Endothelial cell (in vitro differentiated cells): ENCODE data around the gene GPR158. TPM values are rescaled to one million over a fixed set of nuclear protein-coding genes. Genes with fewer than 3 reads are reported as not detected.

Experiments
- DNase-seq: peaks from one replicate; pipeline ENCODE4 v3.0.0; 2021; ENCODE audit warnings: low spot score
- H3K27ac Mint-ChIP-seq: one replicate; pipeline ENCODE4 v1.8.0; 2021; ENCODE audit warnings: mixed read lengths, inconsistent platforms; ENCODE audit not compliant: unreplicated experiment
- H3K27me3 Mint-ChIP-seq: one replicate; pipeline ENCODE4 v1.8.0; 2021; ENCODE audit warnings: mild to moderate bottlenecking, moderate library complexity, mixed read lengths, inconsistent platforms; ENCODE audit not compliant: unreplicated experiment
- H3K36me3 Mint-ChIP-seq: one replicate; pipeline ENCODE4 v1.8.0; 2021; ENCODE audit warnings: mild to moderate bottlenecking, low read depth, mixed read lengths, inconsistent platforms; ENCODE audit not compliant: unreplicated experiment
- H3K4me1 Mint-ChIP-seq: one replicate; pipeline ENCODE4 v1.8.0; 2021; ENCODE audit warnings: mild to moderate bottlenecking, mixed read lengths, inconsistent platforms; ENCODE audit not compliant: unreplicated experiment
- H3K4me3 Mint-ChIP-seq: one replicate; pipeline ENCODE4 v1.8.0; 2021; ENCODE audit warnings: mild to moderate bottlenecking, mixed read lengths, inconsistent platforms; ENCODE audit not compliant: unreplicated experiment
- H3K9me3 Mint-ChIP-seq: one replicate; pipeline ENCODE4 v1.8.0; 2021; ENCODE audit warnings: mixed read lengths, inconsistent platforms; ENCODE audit not compliant: unreplicated experiment
- CTCF ChIP-seq: fragments of 200-600 bp; sonication (generic); IDR thresholded peaks from one replicate; pipeline ENCODE4 v1.5.0; 2021; ENCODE audit warnings: antibody characterized with exemption; ENCODE audit not compliant: unreplicated experiment
- total RNA-seq: library from RNA; stranded (reverse); fragmentation: NEBNext Ultra II Directional; extraction: Animal tissue kit (Norgen Biotek cat#: 25700); gene quantifications from one replicate; pipeline ENCODE4 v1.2.1, GENCODE V29; 2021; ENCODE audit not compliant: unreplicated experiment

GPR158 gene
- total RNA-seq, 1 donor from 2014 or later: 0.13 TPM

GRCh38 chr10:25206693-25207414, 32.1 kb downstream of the GPR158 start:
- no peak overlapping the region for H3K27ac Mint-ChIP-seq
- no peaks in the 10 kb centered on the region for H3K27me3 Mint-ChIP-seq
- H3K9me3 Mint-ChIP-seq: no peaks in the 10 kb centered on the region
- no peak overlapping the region for H3K4me3 Mint-ChIP-seq
- no peak for TF ChIP-seq CTCF
- H3K36me3 Mint-ChIP-seq: no peaks in the 10 kb centered on the region
- DNase-seq: no peak
- no peaks in the 10 kb centered on the region for H3K4me1 Mint-ChIP-seq

- Mint-ChIP-seq H3K9me3 (no peaks in the 10 kb centered on the region), H3K4me3 (no peak overlapping the region), H3K36me3 (no peaks in the 10 kb centered on the region), H3K27ac (no peak overlapping the region), H3K27me3 (no peaks in the 10 kb centered on the region), H3K4me1 (no peaks in the 10 kb centered on the region)
- TF ChIP-seq CTCF: no peak
- no peak for DNase-seq
These were observed 34.8 kb downstream of the GPR158 start for GRCh38 chr10:25209618-25210017.

- Mint-ChIP-seq H3K4me3 (no peak overlapping the region), H3K4me1 (no peaks in the 10 kb centered on the region), H3K27me3 (no peaks in the 10 kb centered on the region), H3K36me3 (no peaks in the 10 kb centered on the region), H3K27ac (no peak overlapping the region), H3K9me3 (no peaks in the 10 kb centered on the region)
- TF ChIP-seq CTCF: peak; percentile 16
- DNase-seq: no peak
These were observed 35.5 kb downstream of the GPR158 start for GRCh38 chr10:25210265-25210664.

- Mint-ChIP-seq H3K36me3 (no peaks in the 10 kb centered on the region), H3K27me3 (no peaks in the 10 kb centered on the region), H3K4me1 (no peaks in the 10 kb centered on the region), H3K4me3 (no peak overlapping the region), H3K27ac (no peak overlapping the region), H3K9me3 (no peaks in the 10 kb centered on the region)
- DNase-seq: no peak
- no peak for TF ChIP-seq CTCF
These were observed 45.4 kb downstream of the GPR158 start for GRCh38 chr10:25220156-25220555.

- no peak for DNase-seq
- Mint-ChIP-seq H3K36me3 (no peaks in the 10 kb centered on the region), H3K4me1 (no peaks in the 10 kb centered on the region), H3K9me3 (no peaks in the 10 kb centered on the region), H3K27me3 (no peaks in the 10 kb centered on the region), H3K27ac (no peak overlapping the region), H3K4me3 (no peak overlapping the region)
- no peak for TF ChIP-seq CTCF
These were observed 47.4 kb downstream of the GPR158 start for GRCh38 chr10:25222085-25222660.
